ENCODE measurements around the gene ZFYVE27. TPM values are rescaled to one million over a fixed set of nuclear protein-coding genes. Genes with fewer than 3 reads are reported as not detected.

The ZFYVE27 gene
- polyA plus RNA-seq, 1 donor from 2014 or later, result 135 TPM

DNA sequence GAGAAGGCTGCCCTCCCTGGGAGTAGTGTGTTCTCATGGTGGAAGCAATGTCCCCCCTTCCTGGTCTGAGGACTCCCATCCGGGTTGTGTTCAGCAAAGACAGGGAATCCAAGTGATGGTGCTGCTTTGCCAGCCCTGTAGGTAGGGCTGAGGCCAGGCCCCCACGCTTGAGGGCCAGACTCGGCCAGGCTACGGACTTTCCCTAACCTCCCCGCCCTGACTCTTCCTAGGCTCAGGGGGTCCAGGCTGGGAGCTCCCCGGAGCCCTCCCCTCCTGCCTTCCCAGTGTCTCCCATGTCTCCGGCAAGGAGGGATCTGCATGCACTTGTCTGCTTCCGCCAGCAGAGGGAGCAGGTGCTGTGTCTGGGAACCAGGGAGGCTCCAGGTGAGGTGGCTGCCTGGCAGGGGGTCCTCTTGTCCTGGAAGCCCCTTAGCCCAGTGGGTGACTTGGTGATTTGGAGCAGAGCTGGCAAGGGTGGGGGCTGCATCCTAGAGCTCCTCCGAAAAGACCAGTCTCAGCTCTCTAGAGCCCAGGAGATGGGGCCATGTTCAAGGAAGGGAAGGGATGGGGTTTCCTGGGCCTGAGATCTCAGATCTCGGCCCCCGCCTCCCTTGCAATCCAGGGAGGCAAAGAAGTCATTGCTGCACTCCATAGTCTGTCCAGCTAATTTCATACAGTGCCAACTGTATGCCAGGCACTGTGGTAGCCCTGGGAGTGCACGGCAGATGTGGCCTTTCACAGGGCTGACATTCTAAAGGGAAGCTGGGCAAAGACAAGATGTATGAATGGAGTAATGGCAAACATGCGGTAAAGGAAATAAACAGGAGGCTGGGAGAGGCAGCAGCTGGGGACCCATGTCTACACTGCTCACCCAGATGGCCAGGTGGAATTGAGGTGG, 55.1 kb downstream of the ZFYVE27 start:
- Histone ChIP-seq H3K4me3 (ENCODE audit: low read length) (no peak overlapping the region), H3K27ac (ENCODE audit: low read length) (no peak overlapping the region), H3K9ac (ENCODE audit: low read length) (no peak overlapping the region), H3K4me2 (ENCODE audit: low read length) (no peak overlapping the region), H3K9me3 (ENCODE audit: low read length) (no peaks in the 10 kb centered on the region), H3K27me3 (ENCODE audit: insufficient read depth, low read depth, low read length) (no peaks in the 10 kb centered on the region), H3K36me3 (ENCODE audit: insufficient read depth, low read length) (no peaks in the 10 kb centered on the region), H4K20me1 (ENCODE audit: insufficient read depth) (no peaks in the 10 kb centered on the region), H2AFZ (ENCODE audit: low read depth, low read length) (no peak overlapping the region), H3K9me2 (ENCODE audit: insufficient read depth, low read length) (no peaks in the 10 kb centered on the region), H3K79me2 (replicated peaks; ENCODE audit: insufficient read depth, low read length) (no peaks in the 10 kb centered on the region), H3F3A (ENCODE audit: insufficient read depth, low read length, poor library complexity, severe bottlenecking) (no peaks in the 10 kb centered on the region)
- TF ChIP-seq RAD21 (conservative IDR thresholded peaks at IDR 0.05) (peak; percentile 82), SMC3 (conservative IDR thresholded peaks at IDR 0.05; ENCODE audit: poor library complexity) (peak; percentile 91), MXI1 (conservative IDR thresholded peaks at IDR 0.05; ENCODE audit: poor library complexity, severe bottlenecking) (no peak)
- TF ChIP-seq, protein P1, sequence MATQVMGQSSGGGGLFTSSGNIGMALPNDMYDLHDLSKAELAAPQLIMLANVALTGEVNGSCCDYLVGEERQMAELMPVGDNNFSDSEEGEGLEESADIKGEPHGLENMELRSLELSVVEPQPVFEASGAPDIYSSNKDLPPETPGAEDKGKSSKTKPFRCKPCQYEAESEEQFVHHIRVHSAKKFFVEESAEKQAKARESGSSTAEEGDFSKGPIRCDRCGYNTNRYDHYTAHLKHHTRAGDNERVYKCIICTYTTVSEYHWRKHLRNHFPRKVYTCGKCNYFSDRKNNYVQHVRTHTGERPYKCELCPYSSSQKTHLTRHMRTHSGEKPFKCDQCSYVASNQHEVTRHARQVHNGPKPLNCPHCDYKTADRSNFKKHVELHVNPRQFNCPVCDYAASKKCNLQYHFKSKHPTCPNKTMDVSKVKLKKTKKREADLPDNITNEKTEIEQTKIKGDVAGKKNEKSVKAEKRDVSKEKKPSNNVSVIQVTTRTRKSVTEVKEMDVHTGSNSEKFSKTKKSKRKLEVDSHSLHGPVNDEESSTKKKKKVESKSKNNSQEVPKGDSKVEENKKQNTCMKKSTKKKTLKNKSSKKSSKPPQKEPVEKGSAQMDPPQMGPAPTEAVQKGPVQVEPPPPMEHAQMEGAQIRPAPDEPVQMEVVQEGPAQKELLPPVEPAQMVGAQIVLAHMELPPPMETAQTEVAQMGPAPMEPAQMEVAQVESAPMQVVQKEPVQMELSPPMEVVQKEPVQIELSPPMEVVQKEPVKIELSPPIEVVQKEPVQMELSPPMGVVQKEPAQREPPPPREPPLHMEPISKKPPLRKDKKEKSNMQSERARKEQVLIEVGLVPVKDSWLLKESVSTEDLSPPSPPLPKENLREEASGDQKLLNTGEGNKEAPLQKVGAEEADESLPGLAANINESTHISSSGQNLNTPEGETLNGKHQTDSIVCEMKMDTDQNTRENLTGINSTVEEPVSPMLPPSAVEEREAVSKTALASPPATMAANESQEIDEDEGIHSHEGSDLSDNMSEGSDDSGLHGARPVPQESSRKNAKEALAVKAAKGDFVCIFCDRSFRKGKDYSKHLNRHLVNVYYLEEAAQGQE (IDR thresholded peaks at IDR 0.05; ENCODE audit: borderline replicate concordance), result no peak
- TF ChIP-seq, protein P2, sequence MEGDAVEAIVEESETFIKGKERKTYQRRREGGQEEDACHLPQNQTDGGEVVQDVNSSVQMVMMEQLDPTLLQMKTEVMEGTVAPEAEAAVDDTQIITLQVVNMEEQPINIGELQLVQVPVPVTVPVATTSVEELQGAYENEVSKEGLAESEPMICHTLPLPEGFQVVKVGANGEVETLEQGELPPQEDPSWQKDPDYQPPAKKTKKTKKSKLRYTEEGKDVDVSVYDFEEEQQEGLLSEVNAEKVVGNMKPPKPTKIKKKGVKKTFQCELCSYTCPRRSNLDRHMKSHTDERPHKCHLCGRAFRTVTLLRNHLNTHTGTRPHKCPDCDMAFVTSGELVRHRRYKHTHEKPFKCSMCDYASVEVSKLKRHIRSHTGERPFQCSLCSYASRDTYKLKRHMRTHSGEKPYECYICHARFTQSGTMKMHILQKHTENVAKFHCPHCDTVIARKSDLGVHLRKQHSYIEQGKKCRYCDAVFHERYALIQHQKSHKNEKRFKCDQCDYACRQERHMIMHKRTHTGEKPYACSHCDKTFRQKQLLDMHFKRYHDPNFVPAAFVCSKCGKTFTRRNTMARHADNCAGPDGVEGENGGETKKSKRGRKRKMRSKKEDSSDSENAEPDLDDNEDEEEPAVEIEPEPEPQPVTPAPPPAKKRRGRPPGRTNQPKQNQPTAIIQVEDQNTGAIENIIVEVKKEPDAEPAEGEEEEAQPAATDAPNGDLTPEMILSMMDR (IDR thresholded peaks at IDR 0.05; ENCODE audit: poor library complexity, severe bottlenecking), result peak; percentile 90

DNA sequence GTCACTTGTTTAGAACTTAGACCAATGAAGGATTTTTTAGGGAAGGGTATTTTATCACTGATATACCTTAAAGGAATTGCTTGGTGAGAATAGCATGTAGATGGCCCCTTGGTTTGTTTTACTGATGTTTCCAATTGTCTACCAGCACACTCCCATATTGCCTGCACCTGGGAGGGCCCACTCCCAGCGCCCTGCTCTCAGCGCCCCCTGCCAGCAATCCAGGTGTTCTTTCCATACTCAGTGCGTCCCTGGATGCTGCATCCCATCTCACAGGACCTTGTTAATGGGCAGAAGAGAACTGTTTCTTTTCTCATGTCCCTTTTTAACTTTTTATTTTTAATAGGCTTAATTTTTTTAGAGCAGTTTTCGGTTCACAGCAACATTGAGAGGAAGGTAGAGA, 59.0 kb downstream of the ZFYVE27 start:
- H3K4me3 ChIP-seq (ENCODE audit: low read length), result no peak overlapping the region
- TF ChIP-seq SMC3 (conservative IDR thresholded peaks at IDR 0.05; ENCODE audit: poor library complexity) (no peak), POLR2AphosphoS5 (IDR thresholded peaks at IDR 0.05) (no peak), EZH2 (IDR thresholded peaks at IDR 0.05; ENCODE audit: borderline replicate concordance, insufficient read depth, low read length, poor library complexity, severe bottlenecking) (no peak), TAF1 (IDR thresholded peaks at IDR 0.05; ENCODE audit: low read depth) (no peak), EP300 (conservative IDR thresholded peaks at IDR 0.05; ENCODE audit: poor library complexity, severe bottlenecking) (no peak)
- TF ChIP-seq, protein P2 (IDR thresholded peaks at IDR 0.05; ENCODE audit: poor library complexity, severe bottlenecking), result no peak
- TF ChIP-seq, protein P1 (IDR thresholded peaks at IDR 0.05; ENCODE audit: borderline replicate concordance), result no peak
- H3K27me3 ChIP-seq (ENCODE audit: insufficient read depth, low read depth, low read length), result no peaks in the 10 kb centered on the region

More for the DNA sequence above, 59.0 kb downstream of the ZFYVE27 start:
- Histone ChIP-seq H3K9me3 (ENCODE audit: low read length) (peaks cover 7% of the 10 kb centered on the region), H3K36me3 (ENCODE audit: insufficient read depth, low read length) (no peaks in the 10 kb centered on the region), H3K79me2 (replicated peaks; ENCODE audit: insufficient read depth, low read length) (no peaks in the 10 kb centered on the region), H2AFZ (ENCODE audit: low read depth, low read length) (no peak overlapping the region), H3F3A (ENCODE audit: insufficient read depth, low read length, poor library complexity, severe bottlenecking) (no peaks in the 10 kb centered on the region), H3K9ac (ENCODE audit: low read length) (no peak overlapping the region), H4K20me1 (ENCODE audit: insufficient read depth) (no peaks in the 10 kb centered on the region), H3K9me2 (ENCODE audit: insufficient read depth, low read length) (no peaks in the 10 kb centered on the region), H3K27ac (ENCODE audit: low read length) (no peak overlapping the region), H3K4me2 (ENCODE audit: low read length) (no peak overlapping the region)

Measured in neural cell (in vitro differentiated cells).